Measurements from ENCODE around the gene SPAG8.

SPAG8 gene

DNA sequence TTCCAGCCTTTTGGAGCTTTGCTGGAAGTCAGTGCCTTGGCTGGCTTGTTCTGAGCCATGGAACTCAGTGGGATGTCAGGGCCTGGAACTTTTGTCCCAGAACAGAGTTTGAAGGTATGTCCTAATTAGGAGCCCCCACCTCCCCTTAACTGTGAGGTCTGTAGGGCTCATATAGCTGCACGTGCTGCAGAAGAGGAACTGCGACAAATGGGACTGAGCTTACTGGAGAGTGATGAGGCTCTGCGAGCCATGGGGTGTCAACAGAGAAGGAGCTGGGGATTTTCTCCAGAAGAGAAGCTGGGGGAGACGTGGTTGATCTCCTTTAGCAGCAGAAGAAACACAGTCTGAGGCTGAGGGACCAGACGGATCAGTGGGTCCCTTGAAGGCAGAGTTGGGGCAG lies 27.9 kb upstream of the SPAG8 start:
- no peak for DNase-seq

GRCh38 chr9:35836595-35836994 lies 24.5 kb upstream of the SPAG8 start:
- DNase-seq, result no peak

DNA sequence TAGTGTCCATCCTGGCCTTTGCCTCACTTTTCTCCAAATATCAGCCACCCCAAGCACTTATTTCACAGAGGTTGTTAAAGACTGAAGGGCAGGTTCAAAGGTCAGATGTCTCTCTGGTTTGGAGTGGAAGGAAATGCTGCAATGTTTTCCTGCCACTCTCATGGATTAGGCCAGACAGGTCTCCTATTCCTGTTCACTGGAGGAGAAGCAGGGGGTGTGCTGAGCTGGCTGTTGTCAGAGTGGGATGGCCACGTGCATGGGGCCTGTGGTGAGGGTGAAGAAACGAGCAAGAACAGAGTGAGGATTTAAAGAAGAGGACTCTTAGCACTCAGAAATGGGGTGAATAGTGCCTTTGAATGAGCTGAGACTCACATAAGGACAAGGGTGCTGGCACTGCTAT lies 23.7 kb upstream of the SPAG8 start:
- no peak for DNase-seq

DNA sequence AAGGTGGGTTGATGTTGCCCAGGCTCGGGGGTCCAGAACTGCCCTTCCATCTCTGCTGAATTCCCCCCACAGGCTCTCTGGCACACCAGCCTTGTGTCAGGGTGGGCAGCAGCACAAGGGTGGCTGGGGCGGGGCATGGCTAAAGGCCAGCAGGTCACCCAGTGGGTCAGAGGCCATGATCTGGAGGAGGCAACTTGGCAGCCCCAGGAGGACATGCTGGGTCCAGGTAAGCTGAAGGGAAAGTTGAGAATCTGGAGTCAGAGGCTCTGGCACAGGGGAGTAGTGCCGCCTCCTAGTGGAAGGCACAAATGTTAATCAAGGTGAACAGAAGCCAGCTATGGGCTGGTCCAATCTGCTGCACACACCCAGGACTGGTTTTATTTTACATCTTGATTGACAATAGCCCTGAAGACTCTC lies 23.2 kb upstream of the SPAG8 start:
- no peak for DNase-seq

GRCh38 chr9:35834260-35835215 lies 22.5 kb upstream of the SPAG8 start:
- no peak for DNase-seq

DNA sequence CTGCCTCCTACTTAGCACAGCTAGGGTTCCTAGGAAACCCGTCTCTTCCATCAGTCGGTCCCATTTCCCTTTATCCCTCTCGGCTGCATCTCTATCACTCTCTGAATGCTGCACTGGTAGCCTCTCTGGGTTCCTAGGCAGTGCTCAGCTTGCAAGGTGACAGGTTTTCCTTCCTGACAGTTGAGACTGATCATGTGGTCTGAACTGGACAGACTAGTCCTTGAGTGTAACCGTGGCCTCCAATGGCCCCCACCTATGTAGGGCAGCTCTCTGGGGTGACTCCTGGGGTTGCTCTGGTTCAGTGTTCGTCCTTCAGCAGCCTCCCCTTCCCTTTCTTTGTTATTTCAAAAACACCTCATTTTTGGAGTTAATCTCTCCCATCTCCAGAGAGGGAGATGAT lies 20.8 kb upstream of the SPAG8 start:
- no peak for DNase-seq

- DNase-seq, result no peak
Observed at GRCh38 chr9:35831040-35831439, 19.0 kb upstream of the SPAG8 start.

DNA sequence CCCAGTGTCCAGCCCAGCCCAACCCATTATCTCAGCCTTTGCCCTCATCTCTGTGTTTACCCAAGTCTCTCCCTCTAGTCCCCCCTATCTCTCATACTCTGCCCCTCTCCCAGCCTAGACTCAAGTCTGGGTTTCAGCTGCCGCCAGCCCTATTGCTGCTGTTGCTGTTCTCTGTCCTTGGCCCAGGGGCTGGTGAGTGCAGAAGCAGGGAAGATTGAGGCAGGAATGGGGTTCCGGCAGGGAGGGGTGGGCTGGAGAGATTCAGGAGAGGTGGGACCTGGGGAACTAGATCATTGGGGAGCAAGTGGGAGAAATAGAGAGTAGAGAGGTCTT lies 17.7 kb upstream of the SPAG8 start:
- no peak for DNase-seq

DNA sequence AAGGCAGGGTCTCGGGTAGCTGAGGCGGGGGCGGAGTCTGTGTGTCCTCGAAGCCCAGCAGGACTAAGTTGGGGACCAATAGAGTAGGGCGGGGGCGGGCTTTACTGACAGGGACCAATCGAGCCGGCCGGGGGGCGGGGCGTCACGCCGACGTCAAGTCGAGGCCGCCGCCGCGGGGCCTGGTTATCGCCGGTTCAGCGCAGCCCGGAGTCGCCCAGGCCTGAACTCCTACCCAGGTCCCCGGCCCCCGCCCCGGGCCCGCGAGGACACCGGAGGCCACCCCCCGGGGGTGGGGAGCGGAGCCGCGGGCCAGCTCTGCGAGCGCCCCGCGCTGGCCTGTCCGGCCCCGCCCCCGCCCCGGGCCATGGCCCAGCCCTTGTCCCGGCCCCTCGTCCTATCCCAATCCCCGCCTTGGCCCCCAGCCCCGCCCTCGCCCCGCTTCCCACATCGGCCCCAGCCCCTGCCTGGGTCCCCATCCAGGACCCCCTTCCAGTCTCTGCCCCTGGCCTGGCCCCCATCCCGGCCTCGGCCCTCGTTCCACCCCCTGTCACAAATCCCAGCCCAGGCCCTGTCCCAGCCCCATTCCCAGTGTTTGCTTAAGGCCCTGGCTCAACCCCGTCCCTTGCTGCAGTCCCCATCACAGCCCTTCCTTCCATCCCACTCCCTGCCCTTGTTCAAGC lies 17.2 kb upstream of the SPAG8 start, which contains the start of gene TMEM8B:
TSS of gene TMEM8B (plus strand) at position 145 of the 680 bp plus-strand sequence. CDS start at position 365, 220 bp downstream.
- DNase-seq, result peak; percentile 50

GRCh38 chr9:35828716-35829083 lies 16.6 kb upstream of the SPAG8 start, which contains the start of gene FAM221B:
Gene FAM221B (minus strand): TSS chr9:35828732. CDS start chr9:35826161, 2,571 bp downstream.
- DNase-seq, result no peak

DNA sequence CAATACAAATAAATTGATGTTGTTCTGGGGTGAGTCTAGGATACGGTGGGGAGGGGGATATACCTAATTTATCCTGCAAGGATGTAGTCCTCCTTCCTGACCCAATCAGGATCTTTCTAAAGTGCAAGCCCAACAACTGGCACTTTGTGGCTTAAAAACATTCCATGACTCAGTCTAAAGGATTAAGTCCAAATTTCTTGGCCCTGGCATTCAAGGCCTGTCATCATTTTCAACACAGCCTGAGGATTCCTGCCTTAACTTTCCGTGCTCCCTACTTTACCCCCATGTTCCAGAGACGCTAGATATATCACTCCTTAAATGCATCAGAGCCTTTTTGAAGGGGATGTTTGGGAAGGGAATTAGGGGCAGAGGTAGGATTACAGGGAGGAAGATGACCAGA lies 15.4 kb upstream of the SPAG8 start:
- DNase-seq, result no peak

DNA sequence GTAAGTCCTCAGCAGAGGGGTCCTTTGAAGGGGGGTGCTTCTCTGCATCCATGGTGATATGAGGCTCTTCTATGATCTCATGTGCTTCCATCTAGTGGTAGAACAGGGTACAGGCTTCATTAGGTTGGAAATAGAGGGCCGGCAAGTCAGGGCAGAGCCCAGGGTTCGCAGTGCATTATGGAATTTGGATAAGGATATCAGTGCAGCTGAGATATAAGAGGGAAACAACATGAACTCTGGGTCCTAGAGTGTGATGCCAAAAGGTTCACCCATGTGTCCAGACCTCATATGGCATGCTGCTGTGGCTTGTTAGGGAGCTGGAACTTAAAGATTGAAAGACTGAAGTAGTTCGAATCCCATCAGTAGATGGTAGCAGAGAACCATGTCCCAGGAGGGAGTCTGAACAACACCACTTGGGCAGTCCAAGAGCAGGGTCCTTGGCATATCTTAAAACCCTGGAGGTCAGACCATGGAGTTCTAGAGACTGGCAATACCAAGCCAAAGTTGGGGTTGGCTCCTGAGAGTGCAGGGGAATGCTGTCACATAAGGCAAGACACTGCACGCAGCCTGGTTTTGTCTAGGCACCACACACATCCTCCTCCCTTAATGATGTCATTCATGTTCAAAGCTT lies 14.1 kb upstream of the SPAG8 start:
- DNase-seq, result no peak

DNA sequence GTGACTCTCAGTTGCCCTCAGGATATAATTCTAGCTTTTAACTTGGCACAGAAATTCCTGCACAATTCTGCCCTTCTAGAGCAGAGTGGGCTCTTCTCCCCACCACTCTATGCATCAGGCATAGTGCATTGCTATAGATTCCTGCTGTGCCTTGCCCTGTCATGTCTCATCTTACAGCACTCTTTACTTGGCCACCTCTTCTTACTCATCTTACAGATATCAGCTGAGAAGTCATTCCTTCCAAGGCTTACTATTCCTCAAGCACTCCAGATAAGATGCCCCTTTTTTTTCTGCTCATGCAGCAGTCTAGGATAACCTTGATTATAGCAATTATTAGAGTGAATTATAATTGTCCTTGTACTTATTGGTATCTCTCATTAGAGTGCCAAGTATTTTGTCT lies 10.9 kb upstream of the SPAG8 start:
- no peak for DNase-seq

DNA sequence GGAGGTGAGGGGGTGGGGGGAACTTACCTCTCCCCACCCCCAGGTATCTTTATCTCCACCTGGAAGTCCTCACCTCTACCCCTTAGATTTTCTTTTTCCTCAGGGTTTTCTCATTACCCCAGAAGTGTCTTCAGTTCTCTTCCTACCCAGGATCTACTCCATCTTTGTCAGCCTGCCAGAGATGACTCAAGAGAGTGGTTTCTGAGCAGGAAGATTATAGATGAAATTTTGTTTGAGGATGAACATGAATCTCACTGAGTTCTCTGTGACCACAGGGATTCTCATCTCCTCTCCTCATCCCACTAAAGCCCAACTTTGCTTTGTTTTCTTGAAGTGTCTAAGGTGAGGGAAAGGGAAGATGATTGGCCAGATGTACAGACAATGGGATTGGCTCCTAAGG lies 8.0 kb upstream of the SPAG8 start:
- no peak for DNase-seq

- no peak for DNase-seq
Observed at GRCh38 chr9:35818341-35818740, 6.3 kb upstream of the SPAG8 start.

GRCh38 chr9:35816708-35817107 lies 4.6 kb upstream of the SPAG8 start:
- no peak for DNase-seq

- DNase-seq, result peak; percentile 97
Observed at GRCh38 chr9:35814841-35815543, 2.9 kb upstream of the SPAG8 start, which contains the start of gene HINT2. Gene HINT2 (minus strand): TSS chr9:35815042. CDS start chr9:35814979, 63 bp downstream.

GRCh38 chr9:35814106-35814840 lies 2.2 kb upstream of the SPAG8 start:
- DNase-seq, result no peak

GRCh38 chr9:35813434-35814105 lies 1.5 kb upstream of the SPAG8 start:
- no peak for DNase-seq

GRCh38 chr9:35811381-35812024 lies 559 bp downstream of the SPAG8 start:
- no peak for DNase-seq

DNA sequence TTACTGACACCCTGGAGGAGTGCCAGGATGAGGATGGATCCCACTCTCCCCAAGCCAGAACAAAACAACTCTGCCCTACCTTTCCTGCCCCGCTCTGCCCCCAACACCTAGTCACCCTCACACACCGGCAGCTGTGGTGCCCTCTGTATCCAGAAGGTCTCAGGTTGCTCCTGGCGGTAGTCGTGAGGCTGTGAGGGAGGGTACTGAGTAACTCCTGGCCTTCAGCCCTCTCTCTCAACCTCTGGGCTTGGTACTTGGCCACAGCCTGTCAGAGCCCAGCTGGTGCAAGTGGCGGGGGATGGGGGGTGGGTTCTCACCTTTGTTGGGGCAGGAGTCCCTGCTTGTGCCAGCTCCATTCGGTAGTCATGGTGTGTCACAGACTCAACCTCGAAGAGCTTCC lies 1.9 kb downstream of the SPAG8 start:
- DNase-seq, result no peak

Measured in NCI-H1436 treated with DMSO at 0.1 percent for 48 hours (cell line).